ENCODE results near the gene MPL. TPM values are rescaled to one million over a fixed set of nuclear protein-coding genes. Genes with fewer than 3 reads are reported as not detected.

MPL gene
- 0.08 to 0.31 TPM (median 0.17 TPM) in 4 of 5 replicates, not detected in the other for total RNA-seq (2022; extraction: Qiagen RNA extraction)

DNA sequence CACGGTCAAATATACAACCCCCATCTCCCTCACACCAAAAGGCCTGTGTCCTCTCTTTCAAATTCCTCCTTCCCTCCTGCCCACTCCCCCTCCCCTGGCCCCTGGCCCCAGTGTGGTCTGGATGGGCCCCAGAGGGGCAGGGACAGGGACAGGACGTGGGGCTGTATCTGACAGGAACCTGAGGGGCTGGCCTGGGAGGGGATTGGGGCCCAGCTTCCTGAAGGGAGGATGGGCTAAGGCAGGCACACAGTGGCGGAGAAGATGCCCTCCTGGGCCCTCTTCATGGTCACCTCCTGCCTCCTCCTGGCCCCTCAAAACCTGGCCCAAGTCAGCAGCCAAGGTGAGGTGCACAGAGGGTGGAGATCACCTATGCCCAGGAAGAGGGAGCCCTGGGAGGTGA, at the start of gene MPL:
TSS of gene MPL (plus strand) at position 231 of the 400 bp plus-strand sequence. CDS start at position 262, 31 bp downstream.

GRCh38 chr1:43300378-43301094, 37.1 kb upstream of the MPL start, which contains the start of gene TIE1:
TSS of gene TIE1 (plus strand) at chr1:43300982. CDS start at chr1:43301072, 90 bp downstream.

DNA sequence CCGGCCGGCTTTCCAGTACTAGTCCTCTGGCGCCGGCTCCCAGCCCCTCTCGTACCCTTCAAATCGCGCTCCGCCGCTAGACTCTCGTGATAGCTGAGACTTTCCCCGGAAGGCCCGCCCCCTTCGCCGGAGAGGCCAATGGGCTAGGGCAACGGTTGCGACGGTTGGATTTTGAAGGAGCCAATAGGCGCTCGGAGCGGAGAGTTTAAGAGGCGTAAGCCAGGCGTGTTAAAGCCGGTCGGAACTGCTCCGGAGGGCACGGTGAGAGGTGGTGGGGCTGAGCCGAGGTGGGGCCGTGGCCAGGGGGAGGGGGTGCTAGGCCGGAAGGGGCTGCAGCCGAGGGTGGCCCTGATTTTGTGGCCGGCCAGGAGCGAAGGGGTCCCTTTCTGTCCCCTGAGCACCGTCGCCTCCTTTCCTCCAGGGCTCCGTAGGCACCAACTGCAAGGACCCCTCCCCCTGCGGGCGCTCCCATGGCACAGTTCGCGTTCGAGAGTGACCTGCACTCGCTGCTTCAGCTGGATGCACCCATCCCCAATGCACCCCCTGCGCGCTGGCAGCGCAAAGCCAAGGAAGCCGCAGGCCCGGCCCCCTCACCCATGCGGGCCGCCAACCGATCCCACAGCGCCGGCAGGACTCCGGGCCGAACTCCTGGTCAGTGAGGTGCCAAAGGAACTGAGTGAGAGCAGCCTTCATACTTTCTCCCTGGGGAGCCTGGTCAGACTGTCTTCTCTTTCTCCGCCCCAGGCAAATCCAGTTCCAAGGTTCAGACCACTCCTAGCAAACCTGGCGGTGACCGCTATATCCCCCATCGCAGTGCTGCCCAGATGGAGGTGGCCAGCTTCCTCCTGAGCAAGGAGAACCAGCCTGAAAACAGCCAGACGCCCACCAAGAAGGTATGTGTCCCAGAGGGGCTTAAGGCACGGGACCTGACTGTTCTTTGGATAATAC, 21.4 kb downstream of the MPL start, which contains the start of gene CDC20:
TSS of gene CDC20 (plus strand) at position 236 of the 948 bp plus-strand sequence. CDS start at position 471, 235 bp downstream.

DNA sequence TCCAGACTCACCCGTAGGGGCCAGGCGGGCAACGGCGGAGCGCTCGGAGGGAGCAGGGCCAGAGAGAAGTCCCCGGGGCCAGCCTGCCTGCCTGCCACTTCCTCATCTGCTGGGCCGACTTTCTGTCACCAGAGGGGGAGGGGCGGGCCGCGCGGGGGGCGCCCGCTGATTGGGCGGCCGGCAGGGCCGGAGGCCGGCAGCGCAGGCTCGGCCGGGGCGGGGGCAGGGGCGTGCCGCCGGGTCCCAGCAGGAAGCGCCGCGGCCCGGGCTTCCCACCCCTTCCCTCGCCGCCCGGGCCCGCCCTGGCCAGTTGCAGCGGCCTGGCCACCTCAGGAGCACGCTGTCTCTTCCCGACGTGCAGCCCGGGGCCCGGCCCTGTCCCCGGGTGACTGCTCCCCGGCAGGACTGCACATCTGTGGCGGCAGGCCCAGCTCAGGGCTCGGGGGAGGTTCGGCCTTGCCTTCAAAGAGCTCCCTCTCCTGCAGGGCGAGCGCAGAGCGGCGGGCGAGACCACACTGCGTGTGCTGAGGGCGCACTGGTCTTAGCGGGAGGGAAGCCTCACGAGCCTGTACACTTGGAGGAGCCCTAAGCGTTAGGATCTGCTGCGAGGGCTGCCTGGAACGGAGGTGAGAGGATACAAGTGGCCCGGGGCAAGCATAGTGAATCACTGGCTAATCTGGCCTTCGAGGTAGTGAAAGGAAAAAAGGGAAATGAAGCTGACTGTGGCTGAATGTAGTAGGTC, 30.5 kb downstream of the MPL start, which contains the start of gene ELOVL1:
TSS of gene ELOVL1 (minus strand) at position 108 of the 742 bp plus-strand sequence. CDS start 2,402 bp downstream, outside the sequence.

DNA sequence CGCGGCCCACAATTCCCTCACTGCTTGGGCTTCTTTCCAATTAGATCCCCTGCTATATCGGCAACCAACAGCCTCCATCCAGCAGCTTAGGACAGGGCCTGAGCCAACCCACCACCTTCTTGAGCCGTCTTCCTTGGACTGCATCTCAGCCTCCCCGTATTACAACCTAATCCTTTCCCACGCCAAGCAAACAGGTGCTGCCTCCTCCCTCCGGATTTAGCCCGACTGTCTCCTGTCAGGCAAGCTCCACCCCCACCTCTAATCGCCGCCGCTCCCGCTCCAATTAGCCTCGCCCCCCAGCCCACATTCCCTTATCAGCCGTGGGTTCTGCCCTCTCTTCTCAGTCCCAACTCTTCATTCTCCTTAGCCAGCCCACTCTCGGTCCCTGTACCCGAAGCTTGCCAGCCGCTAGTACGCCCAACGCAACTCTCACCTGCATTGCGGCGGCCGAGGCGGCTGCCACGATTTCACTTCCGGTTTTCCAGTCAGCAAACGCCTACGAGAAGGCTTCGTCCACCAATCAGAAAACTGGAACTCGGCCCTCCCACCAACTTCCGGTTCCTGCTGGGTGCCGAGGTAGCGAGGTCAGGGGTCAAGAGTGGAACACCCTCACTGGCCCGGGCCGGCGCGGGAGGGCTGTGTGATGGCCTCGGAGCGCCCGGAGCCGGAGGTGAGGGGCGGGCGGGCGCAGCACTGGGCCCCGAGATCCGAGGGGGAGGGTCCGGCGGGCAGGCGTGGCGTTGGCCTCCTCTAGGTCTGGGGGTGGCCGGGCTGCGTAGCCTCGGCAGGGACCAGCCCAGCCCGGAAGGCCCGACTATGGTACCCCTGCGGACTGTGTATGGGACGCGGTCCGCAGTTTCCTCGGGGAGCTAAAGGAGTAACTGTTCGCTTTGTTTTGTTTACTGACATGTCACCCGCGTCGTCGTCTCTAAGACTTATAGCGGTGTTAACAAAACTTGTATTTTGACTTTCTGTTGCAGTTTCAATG, 52.0 kb downstream of the MPL start, which contains the start of the genes MED8 and SZT2:
TSS of gene MED8 (minus strand) at position 475 of the 988 bp plus-strand sequence. CDS start at position 439, 36 bp downstream.
TSS of gene SZT2 (plus strand) at position 574 of the 988 bp plus-strand sequence. CDS start at position 644, 70 bp downstream.

Other genes with a start within 250 kb of the MPL start
- gene EBNA1BP2, start 165.5 kb upstream of the MPL start, total RNA-seq (2022; extraction: Qiagen RNA extraction) = 170 to 195 TPM (median 177 TPM) in 5 replicates
- 0.20 to 0.53 TPM (median 0.38 TPM) in 5 replicates for gene CFAP57, start 165.5 kb upstream of the MPL start, total RNA-seq (2022; extraction: Qiagen RNA extraction)
- 0.05 TPM in 1 of 5 replicates, not detected in the others for gene TMEM125, start 67.8 kb upstream of the MPL start, total RNA-seq (2022; extraction: Qiagen RNA extraction)
- gene C1orf210, start 52.2 kb upstream of the MPL start, total RNA-seq (2022; extraction: Qiagen RNA extraction) = 0.07 TPM in 1 of 5 replicates, not detected in the others
- gene TIE1, start 36.8 kb upstream of the MPL start, total RNA-seq (2022; extraction: Qiagen RNA extraction) = 0.06 to 0.12 TPM (median 0.08 TPM) in 4 of 5 replicates, not detected in the other
- gene CDC20, start 21.2 kb downstream of the MPL start, total RNA-seq (2022; extraction: Qiagen RNA extraction) = 179 to 207 TPM (median 198 TPM) in 5 replicates
- 138 to 155 TPM (median 146 TPM) in 5 replicates for gene ELOVL1, start 30.2 kb downstream of the MPL start, total RNA-seq (2022; extraction: Qiagen RNA extraction)
- gene MED8, start 52.0 kb downstream of the MPL start, total RNA-seq (2022; extraction: Qiagen RNA extraction) = 35.0 to 37.4 TPM (median 35.4 TPM) in 5 replicates
- gene SZT2, start 52.1 kb downstream of the MPL start, total RNA-seq (2022; extraction: Qiagen RNA extraction) = 5.9 to 7.2 TPM (median 6.3 TPM) in 5 replicates
- 11.5 to 16.4 TPM (median 14.1 TPM) in 5 replicates for gene HYI, start 116.1 kb downstream of the MPL start, total RNA-seq (2022; extraction: Qiagen RNA extraction)
- gene PTPRF, start 193.1 kb downstream of the MPL start, total RNA-seq (2022; extraction: Qiagen RNA extraction) = 77.2 to 91.6 TPM (median 89.1 TPM) in 5 replicates

Measured in A549 treated with AZD2906 at 1 μM for 4 hours (cell line).